Measurements from ENCODE around the gene GPHA2. TPM values are rescaled to one million over a fixed set of nuclear protein-coding genes. Genes with fewer than 3 reads are reported as not detected.

Gene GPHA2
- total and polyA plus RNA-seq, 2 of the 13 experiments (the other 11 are each of a cell fraction or from before 2014, with no cell fraction given) = 13.0 to 19.1 TPM

GRCh38 chr11:64963072-64963631 lies 27.5 kb upstream of the GPHA2 start (continued):
- TF ChIP-seq ZBTB44 (CRISPR knock-in tag; IDR thresholded peaks at IDR 0.05) (no peak), FOXC1 (CRISPR knock-in tag; IDR thresholded peaks at IDR 0.05; ENCODE audit: borderline replicate concordance) (no peak), RNF219 (CRISPR knock-in tag; IDR thresholded peaks at IDR 0.05) (no peak), ZNF747 (CRISPR knock-in tag; IDR thresholded peaks at IDR 0.05; ENCODE audit: borderline replicate concordance) (no peak), RFXANK (CRISPR knock-in tag; IDR thresholded peaks at IDR 0.05) (no peak), MAF1 (CRISPR knock-in tag; IDR thresholded peaks at IDR 0.05; ENCODE audit: borderline replicate concordance) (no peak), SOX6 (IDR thresholded peaks at IDR 0.05) (no peak), SOX6 (CRISPR knock-in tag; IDR thresholded peaks at IDR 0.05) (no peak), TCF7 (IDR thresholded peaks at IDR 0.05; ENCODE audit: low read depth) (no peak)

- Histone ChIP-seq H3K4me3 (replicated peaks in 1 of 3; ENCODE audit: insufficient read depth in 1 of 3, low read depth in 2 of 3, low read length in 3 of 3) (no peak overlapping the region), H3K9me3 (ENCODE audit: low read length) (no peaks in the 10 kb centered on the region), H2AFZ (ENCODE audit: low read length) (no peak overlapping the region), H3K4me1 (ENCODE audit: insufficient read depth, low read length) (peaks cover 10% of the 10 kb centered on the region), H3K36me3 (replicated peaks in 1 of 2; ENCODE audit: control insufficient read depth in 1 of 2, insufficient read depth in 2 of 2, low read length in 2 of 2) (no peaks in the 10 kb centered on the region), H3K79me2 (ENCODE audit: insufficient read depth, low read length) (no peaks in the 10 kb centered on the region), H3K27me3 (ENCODE audit: control insufficient read depth in 1 of 2, insufficient read depth in 2 of 2, low read length in 2 of 2) (no peaks in the 10 kb centered on the region; a peak in 1 of 5 replicates), H3K4me2 (ENCODE audit: low read depth, low read length) (no peak overlapping the region), H3K9ac (ENCODE audit: insufficient read depth, low read depth, low read length) (no peak overlapping the region), H4K20me1 (ENCODE audit: insufficient read depth, low read length) (no peaks in the 10 kb centered on the region), H3K27ac (ENCODE audit: extremely low read length, insufficient read depth, low read length) (no peak overlapping the region)
- WGBS (ENCODE audit: low lambda C conversion rate) = 6% methylated on average over 4 of the region's 4 CpGs
- POLR2A ChIA-PET = no interaction called here
- BruUV-seq (replicated peaks) = no TSS peak
- in situ Hi-C loops (cut with HindIII; ENCODE audit: extremely low pct_ligation_motif_present, low pct_unique_long_range_greater_than_20kb) = no loop called here
- TF ChIP-seq ZNF652 (CRISPR knock-in tag; IDR thresholded peaks at IDR 0.05; ENCODE audit: borderline replicate concordance, low read depth) = no peak
- no peak for TF ChIP-seq ZNF34 (CRISPR knock-in tag; IDR thresholded peaks at IDR 0.05; ENCODE audit: borderline replicate concordance)
- TF ChIP-seq IRF2 (CRISPR knock-in tag; IDR thresholded peaks at IDR 0.05) = no peak
- TF ChIP-seq ONECUT2 (CRISPR knock-in tag; IDR thresholded peaks at IDR 0.05) = no peak
- TF ChIP-seq SYNCRIP (IDR thresholded peaks at IDR 0.05; ENCODE audit: insufficient read depth, low read depth, low read length) = no peak
- TF ChIP-seq ZNF605 (CRISPR knock-in tag; IDR thresholded peaks at IDR 0.05) = no peak
- TF ChIP-seq ZNF546 (CRISPR knock-in tag; conservative IDR thresholded peaks at IDR 0.05) = no peak
- no peak for TF ChIP-seq ZNF691 (CRISPR knock-in tag; IDR thresholded peaks at IDR 0.05; ENCODE audit: borderline replicate concordance, low read depth)
- TF ChIP-seq KMT2B (CRISPR knock-in tag; IDR thresholded peaks at IDR 0.05) = no peak
- TF ChIP-seq PITX1 (CRISPR knock-in tag; IDR thresholded peaks at IDR 0.05) = no peak
- TF ChIP-seq SMAD3 (CRISPR knock-in tag; IDR thresholded peaks at IDR 0.05) = no peak
- no peak for TF ChIP-seq IKZF4 (CRISPR knock-in tag; IDR thresholded peaks at IDR 0.05; ENCODE audit: borderline replicate concordance, low read depth, not compliant biosample characterization)
- CTCF ChIA-PET (ENCODE audit: low intra/inter-chr PET ratio, low total read pairs) = no interaction called here
- ATAC-seq = no peak
- intact Hi-C loops (cut with micrococcal nuclease; ENCODE audit: unreplicated experiment) = no loop called here
- peak; percentile 9 for DNase-seq (ENCODE audit: low spot score)
- no peak for FAIRE-seq
These were observed 25.0 kb upstream of the GPHA2 start for GRCh38 chr11:64960719-64961118.

Measured in HepG2 (cell line).